ENCODE results near the gene ZNF556.
A peak's percentile ranks its signal among the peaks of the same experiment; 100 is the strongest.
"Not testable (repeated sequence)": the region's sequence is repeated elsewhere in the genome, so short reads cannot be mapped to it uniquely, and the experiment has no call there.

Gene ZNF556

GRCh38 chr19:2853015-2853606 lies 14.0 kb upstream of the ZNF556 start:
- no peak for DNase-seq (ENCODE audit: low read depth)

GRCh38 chr19:2854849-2855248 lies 12.3 kb upstream of the ZNF556 start:
- DNase-seq (ENCODE audit: low read depth), result no peak

- DNase-seq (ENCODE audit: low read depth), result no peak
Measured at GRCh38 chr19:2856457-2857050, 10.6 kb upstream of the ZNF556 start.

GRCh38 chr19:2858864-2859263 lies 8.3 kb upstream of the ZNF556 start:
- DNase-seq (ENCODE audit: low read depth), result no peak

- no peak for DNase-seq (ENCODE audit: low read depth)
Measured at GRCh38 chr19:2863816-2864215, 3.3 kb upstream of the ZNF556 start.

- DNase-seq (ENCODE audit: low read depth), result no peak
Measured at GRCh38 chr19:2865334-2866100, 1.6 kb upstream of the ZNF556 start.

GRCh38 chr19:2866495-2867024 lies 575 bp upstream of the ZNF556 start:
- no peak for DNase-seq (ENCODE audit: low read depth)

- no peak for DNase-seq (ENCODE audit: low read depth)
Measured at GRCh38 chr19:2869618-2870017, 2.5 kb downstream of the ZNF556 start.

- DNase-seq (ENCODE audit: low read depth), result not testable (repeated sequence)
Measured at GRCh38 chr19:2872175-2872574, 5.0 kb downstream of the ZNF556 start.

GRCh38 chr19:2877398-2878331 lies 10.5 kb downstream of the ZNF556 start:
- no peak for DNase-seq (ENCODE audit: low read depth)

- DNase-seq (ENCODE audit: low read depth), result no peak
Measured at GRCh38 chr19:2883686-2884439, 16.7 kb downstream of the ZNF556 start.

- DNase-seq (ENCODE audit: low read depth), result no peak
Measured at GRCh38 chr19:2885736-2886135, 18.6 kb downstream of the ZNF556 start.

- no peak for DNase-seq (ENCODE audit: low read depth)
Measured at GRCh38 chr19:2887391-2887914, 20.3 kb downstream of the ZNF556 start.

- DNase-seq (ENCODE audit: low read depth), result no peak
Measured at GRCh38 chr19:2888731-2889224, 21.6 kb downstream of the ZNF556 start.

- DNase-seq (ENCODE audit: low read depth), result not testable (repeated sequence)
Measured at GRCh38 chr19:2890531-2890930, 23.4 kb downstream of the ZNF556 start.

- DNase-seq (ENCODE audit: low read depth), result no peak
Measured at GRCh38 chr19:2896694-2897093, 29.6 kb downstream of the ZNF556 start.

GRCh38 chr19:2900296-2901252 lies 33.4 kb downstream of the ZNF556 start, which contains the start of gene ZNF57:
Gene ZNF57, plus strand, starts transcription at chr19:2900928. Its CDS starts 118 bp downstream, at chr19:2901046.
- peak; percentile 96 for DNase-seq (ENCODE audit: low read depth)

- no peak for DNase-seq (ENCODE audit: low read depth)
Measured at GRCh38 chr19:2902590-2903218, 35.6 kb downstream of the ZNF556 start.

GRCh38 chr19:2903326-2903725 lies 36.2 kb downstream of the ZNF556 start:
- not testable (repeated sequence) for DNase-seq (ENCODE audit: low read depth)

All from T-helper 22 cell (primary cell).